ENCODE data around the gene NOX5. TPM values are rescaled to one million over a fixed set of nuclear protein-coding genes. Genes with fewer than 3 reads are reported as not detected.

NOX5 gene
- total RNA-seq, 6 experiments from 2014 or later, result 0.06 to 0.15 (median 0.11) TPM; not detected in 3

GRCh38 chr15:69016021-69016595 lies 1.6 kb downstream of the NOX5 start:
- Histone ChIP-seq H3K4me3 (no peak overlapping the region), H3K27ac (no peak overlapping the region), H3K9me3 (no peaks in the 10 kb centered on the region), H3K36me3 (no peaks in the 10 kb centered on the region), H3K4me1 (no peaks in the 10 kb centered on the region), H3K27me3 (no peaks in the 10 kb centered on the region)
- DNase-seq (no peak), ATAC-seq (peak in 1 of 4 donors; percentile 32)
- TF ChIP-seq POLR2A (IDR thresholded peaks at IDR 0.05) (no peak), CTCF (IDR thresholded peaks at IDR 0.05) (no peak)
- intact Hi-C loops (cut with DNase I), result no loop called here
- WGBS (ENCODE audit: insufficient coverage, low coverage, low lambda C conversion rate, missing lambda C conversion rate), result 70% methylated on average over 3 of the region's 5 CpGs

- Histone ChIP-seq H3K36me3 (no peaks in the 10 kb centered on the region), H3K4me1 (no peaks in the 10 kb centered on the region), H3K27me3 (no peaks in the 10 kb centered on the region), H3K4me3 (no peak overlapping the region), H3K27ac (no peak overlapping the region), H3K9me3 (no peaks in the 10 kb centered on the region)
- intact Hi-C loops (cut with DNase I), result no loop called here
- TF ChIP-seq POLR2A (IDR thresholded peaks at IDR 0.05) (no peak), CTCF (IDR thresholded peaks at IDR 0.05) (no peak)
- WGBS (ENCODE audit: insufficient coverage, low coverage, low lambda C conversion rate, missing lambda C conversion rate), result no CpG with 5 or more reads among the region's 7 CpGs
- peak in 2 of 3 donors; percentile 27 to 51 for DNase-seq
- ATAC-seq, result peak; percentile 68 to 90 (median 78)
These were observed 3.5 kb downstream of the NOX5 start for GRCh38 chr15:69017978-69018377.

GRCh38 chr15:69018951-69019350 lies 4.5 kb downstream of the NOX5 start:
- Histone ChIP-seq H3K27ac (no peak overlapping the region), H3K4me1 (no peaks in the 10 kb centered on the region), H3K36me3 (no peaks in the 10 kb centered on the region), H3K4me3 (no peak overlapping the region), H3K27me3 (no peaks in the 10 kb centered on the region), H3K9me3 (no peaks in the 10 kb centered on the region)
- DNase-seq (no peak), ATAC-seq (no peak)
- 75% methylated on average over 6 of the region's 6 CpGs for WGBS (ENCODE audit: insufficient coverage, low coverage, low lambda C conversion rate, missing lambda C conversion rate)
- TF ChIP-seq CTCF (IDR thresholded peaks at IDR 0.05) (no peak), POLR2A (IDR thresholded peaks at IDR 0.05) (no peak)
- intact Hi-C loops (cut with DNase I), result no loop called here

GRCh38 chr15:69021895-69022294 lies 7.4 kb downstream of the NOX5 start:
- no peaks in the 10 kb centered on the region for H3K36me3 ChIP-seq
- H3K4me3 ChIP-seq, result no peak overlapping the region
- no peaks in the 10 kb centered on the region for H3K27me3 ChIP-seq
- 72% methylated on average over 2 of the region's 2 CpGs for WGBS (ENCODE audit: insufficient coverage, low coverage, low lambda C conversion rate, missing lambda C conversion rate)
- no peak overlapping the region for H3K27ac ChIP-seq
- H3K4me1 ChIP-seq, result no peaks in the 10 kb centered on the region
- ATAC-seq, result no peak
- TF ChIP-seq CTCF (IDR thresholded peaks at IDR 0.05) (no peak), POLR2A (IDR thresholded peaks at IDR 0.05) (no peak)
- H3K9me3 ChIP-seq, result no peaks in the 10 kb centered on the region
- intact Hi-C loops (cut with DNase I), result no loop called here
- no peak for DNase-seq

- no peaks in the 10 kb centered on the region for H3K36me3 ChIP-seq
- 79% methylated on average over 5 of the region's 5 CpGs for WGBS (ENCODE audit: insufficient coverage, low coverage, low lambda C conversion rate, missing lambda C conversion rate)
- no peak overlapping the region for H3K4me3 ChIP-seq
- no peak for DNase-seq
- no peak for ATAC-seq
- intact Hi-C loops (cut with DNase I), result no loop called here
- H3K27ac ChIP-seq, result no peak overlapping the region
- H3K4me1 ChIP-seq, result no peaks in the 10 kb centered on the region
- no peaks in the 10 kb centered on the region for H3K27me3 ChIP-seq
- H3K9me3 ChIP-seq, result no peaks in the 10 kb centered on the region
- TF ChIP-seq CTCF (IDR thresholded peaks at IDR 0.05), result no peak
- no peak for TF ChIP-seq POLR2A (IDR thresholded peaks at IDR 0.05)
These were observed 10.8 kb downstream of the NOX5 start for GRCh38 chr15:69025320-69025719.
